ENCODE measurements around the gene LRP4.

Gene LRP4

GRCh38 chr11:46889689-46890475 is 28.5 kb downstream of the LRP4 start:
- no peak overlapping the region for H3K4me3 ChIP-seq (ENCODE audit: low read depth, low read length)
- no peak overlapping the region for H3K27ac ChIP-seq (ENCODE audit: extremely low read depth, low read depth, low read length)
- no peaks in the 10 kb centered on the region for H3K9me3 ChIP-seq (ENCODE audit: control insufficient read depth, insufficient read depth, low read depth, low read length)
- ChIA-PET POLR2A (interaction anchor here (1.2 kb wide), 1 partner anchor 263 kb away, joined by 3 read pairs; no protein-coding TSS in a partner anchor), CTCF (interaction anchor here (0.7 to 3.9 kb wide), 6 partner anchors 27 to 278 kb away, joined by 3 to 48 read pairs (median 8); partner anchors contain the start of gene CSTPP1)
- H3K4me1 ChIP-seq (ENCODE audit: control insufficient read depth, insufficient read depth, low read length) = no peaks in the 10 kb centered on the region
- TF ChIP-seq ZNF513 (tag by site-specific recombination; IDR thresholded peaks at IDR 0.05) (no peak), CTCF (tag by site-specific recombination; IDR thresholded peaks at IDR 0.05) (peak; percentile 57; the same call in 1 of the 2 replicates), ZNF132 (tag by site-specific recombination; IDR thresholded peaks at IDR 0.05; ENCODE audit: borderline replicate concordance) (no peak), ZEB2 (tag by site-specific recombination; IDR thresholded peaks at IDR 0.05) (no peak), ZNF558 (tag by site-specific recombination; IDR thresholded peaks at IDR 0.05) (no peak), REPIN1 (tag by site-specific recombination; IDR thresholded peaks at IDR 0.05; ENCODE audit: low read depth) (no peak), ZNF2 (tag by site-specific recombination; IDR thresholded peaks at IDR 0.05) (peak; percentile 50; the same call in 1 of the 2 replicates), ZNF423 (tag by site-specific recombination; IDR thresholded peaks at IDR 0.05) (no peak), ZNF426 (tag by site-specific recombination; IDR thresholded peaks at IDR 0.05) (no peak), ZNF654 (tag by site-specific recombination; IDR thresholded peaks at IDR 0.05; ENCODE audit: low read depth) (peak; percentile 80)
- H3K36me3 ChIP-seq (ENCODE audit: control insufficient read depth in 2 of 2, insufficient read depth in 1 of 2, low read length in 2 of 2) = peaks cover 4 to 52% of the 10 kb centered on the region in 2 experiments; a peak in 2 of 3 replicates

GRCh38 chr11:46889251-46889650 is 29.1 kb downstream of the LRP4 start:
- CTCF ChIA-PET = interaction anchor here (0.7 to 2.6 kb wide), 3 partner anchors 16 to 263 kb away, joined by 3 to 20 read pairs (median 4); no protein-coding TSS in a partner anchor
- Histone ChIP-seq H3K4me3 (ENCODE audit: low read depth, low read length) (no peak overlapping the region), H3K27ac (ENCODE audit: extremely low read depth, low read depth, low read length) (no peak overlapping the region), H3K4me1 (ENCODE audit: control insufficient read depth, insufficient read depth, low read length) (no peaks in the 10 kb centered on the region), H3K36me3 (ENCODE audit: control insufficient read depth in 2 of 2, insufficient read depth in 1 of 2, low read length in 2 of 2) (peaks cover 4 to 47% of the 10 kb centered on the region in 2 experiments; a peak in 2 of 3 replicates), H3K9me3 (ENCODE audit: control insufficient read depth, insufficient read depth, low read depth, low read length) (no peaks in the 10 kb centered on the region)
- TF ChIP-seq YY1 (tag by site-specific recombination; IDR thresholded peaks at IDR 0.05) = no peak
- POLR2A ChIA-PET = no interaction called here

- TF ChIP-seq ZNF302 (tag by site-specific recombination; IDR thresholded peaks at IDR 0.05; ENCODE audit: low read depth) (no peak), ZNF366 (tag by site-specific recombination; conservative IDR thresholded peaks at IDR 0.05) (no peak), ZNF10 (tag by site-specific recombination; IDR thresholded peaks at IDR 0.05) (no peak)
- Histone ChIP-seq H3K9me3 (ENCODE audit: control insufficient read depth, insufficient read depth, low read depth, low read length) (no peaks in the 10 kb centered on the region), H3K27ac (ENCODE audit: extremely low read depth, low read depth, low read length) (no peak overlapping the region), H3K36me3 (ENCODE audit: control insufficient read depth in 2 of 2, insufficient read depth in 1 of 2, low read length in 2 of 2) (peaks cover 4 to 51% of the 10 kb centered on the region in 2 experiments; a peak in 2 of 3 replicates), H3K4me3 (ENCODE audit: low read depth, low read length) (no peak overlapping the region), H3K4me1 (ENCODE audit: control insufficient read depth, insufficient read depth, low read length) (no peaks in the 10 kb centered on the region)
- CTCF ChIA-PET = interaction anchor here (0.6 to 2.6 kb wide), 5 partner anchors 17 to 264 kb away, joined by 3 to 20 read pairs (median 3); no protein-coding TSS in a partner anchor
- POLR2A ChIA-PET = no interaction called here
These were observed 29.7 kb downstream of the LRP4 start for GRCh38 chr11:46888636-46889035.

Data from HEK293 (cell line).